Measurements from ENCODE around the gene TCERG1. TPM values are rescaled to one million over a fixed set of nuclear protein-coding genes. Genes with fewer than 3 reads are reported as not detected.

The TCERG1 gene
- total RNA-seq, 1 experiment from 2014 or later = 144 TPM

GRCh38 chr5:146441896-146442295, 5.2 kb upstream of the TCERG1 start:
- no peak overlapping the region for H2AFZ ChIP-seq (ENCODE audit: low read length)
- no peaks in the 10 kb centered on the region for H3K9me2 ChIP-seq (replicated peaks; ENCODE audit: insufficient read depth, low read length)
- no peak for DNase-seq
- H3K4me3 ChIP-seq (ENCODE audit: low read length) = no peak overlapping the region
- H3K27me3 ChIP-seq (ENCODE audit: low read length) = no peaks in the 10 kb centered on the region
- no peaks in the 10 kb centered on the region for H4K20me1 ChIP-seq (ENCODE audit: insufficient read depth, low read depth, low read length)
- H3K9me3 ChIP-seq (ENCODE audit: low read length) = no peaks in the 10 kb centered on the region
- no peaks in the 10 kb centered on the region for H3K36me3 ChIP-seq (ENCODE audit: insufficient read depth, low read length)
- H3K79me2 ChIP-seq (ENCODE audit: low read length) = no peaks in the 10 kb centered on the region
- H3K4me2 ChIP-seq (ENCODE audit: low read depth, low read length, poor library complexity, severe bottlenecking) = no peak overlapping the region
- H3K9ac ChIP-seq (ENCODE audit: low read length) = no peak overlapping the region
- H3K4me1 ChIP-seq (ENCODE audit: low read length) = no peaks in the 10 kb centered on the region
- H3K27ac ChIP-seq (ENCODE audit: low read length) = no peak overlapping the region

DNA sequence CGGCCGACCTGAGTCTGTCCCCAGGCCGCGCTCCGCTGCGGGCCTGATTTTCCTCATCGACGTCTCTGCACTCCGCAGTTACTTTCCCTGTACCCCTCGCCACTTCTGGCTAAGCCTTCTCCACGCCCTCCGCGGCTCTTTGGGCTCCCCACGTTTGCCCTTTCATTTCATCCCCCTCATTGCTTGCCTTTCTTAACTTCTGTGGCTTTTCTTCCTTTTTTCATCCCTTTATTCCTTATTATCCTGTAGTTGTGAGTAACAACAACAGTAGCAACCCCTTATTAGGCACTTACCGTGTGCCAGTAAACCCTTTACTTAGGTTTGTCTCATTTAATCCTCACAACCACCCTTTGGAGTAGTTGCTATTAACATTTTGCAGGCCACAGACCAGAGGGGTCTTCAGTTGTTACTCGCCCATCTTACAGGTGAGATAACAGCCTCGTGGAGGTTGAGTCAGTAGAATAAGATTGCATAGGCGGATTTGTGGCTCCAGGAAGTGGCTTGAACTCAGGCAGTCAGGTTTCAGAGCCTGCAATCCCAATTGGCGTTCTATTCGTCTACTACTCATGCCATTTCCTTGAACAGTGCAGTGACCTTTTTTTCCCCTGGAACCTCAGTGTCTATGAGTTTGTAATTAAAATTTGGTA, 724 bp downstream of the TCERG1 start:
- H2AFZ ChIP-seq (ENCODE audit: low read length) = peak overlapping the region; percentile 15; the same call in 1 of the 2 replicates

GRCh38 chr5:146448783-146449519, 1.8 kb downstream of the TCERG1 start:
- no peaks in the 10 kb centered on the region for H3K9me3 ChIP-seq (ENCODE audit: low read length)
- peak overlapping the region; percentile 86 for H3K27ac ChIP-seq (ENCODE audit: low read length)
- no peaks in the 10 kb centered on the region for H3K9me2 ChIP-seq (replicated peaks; ENCODE audit: insufficient read depth, low read length)
- H4K20me1 ChIP-seq (ENCODE audit: insufficient read depth, low read depth, low read length) = peaks cover 55% of the 10 kb centered on the region
- peak; percentile 55 for DNase-seq
- no peaks in the 10 kb centered on the region; the same call in 1 of the 2 replicates for H3K36me3 ChIP-seq (ENCODE audit: insufficient read depth, low read length)
- H3K27me3 ChIP-seq (ENCODE audit: low read length) = no peaks in the 10 kb centered on the region
- peaks cover 68% of the 10 kb centered on the region for H3K79me2 ChIP-seq (ENCODE audit: low read length)
- peak overlapping the region; percentile 97 for H3K4me3 ChIP-seq (ENCODE audit: low read length)
- peak overlapping the region; percentile 99 for H3K9ac ChIP-seq (ENCODE audit: low read length)
- H3K4me1 ChIP-seq (ENCODE audit: low read length) = peaks cover 26% of the 10 kb centered on the region
- H2AFZ ChIP-seq (ENCODE audit: low read length) = no peak overlapping the region
- H3K4me2 ChIP-seq (ENCODE audit: low read depth, low read length, poor library complexity, severe bottlenecking) = peak overlapping the region; percentile 77

More for the DNA sequence above, 724 bp downstream of the TCERG1 start:
- Histone ChIP-seq H3K36me3 (ENCODE audit: insufficient read depth, low read length) (no peaks in the 10 kb centered on the region), H3K4me2 (ENCODE audit: low read depth, low read length, poor library complexity, severe bottlenecking) (peak overlapping the region; percentile 77), H3K4me1 (ENCODE audit: low read length) (peaks cover 26% of the 10 kb centered on the region), H3K27ac (ENCODE audit: low read length) (peak overlapping the region; percentile 86), H4K20me1 (ENCODE audit: insufficient read depth, low read depth, low read length) (peaks cover 44% of the 10 kb centered on the region), H3K79me2 (ENCODE audit: low read length) (peaks cover 57% of the 10 kb centered on the region), H3K9me3 (ENCODE audit: low read length) (no peaks in the 10 kb centered on the region), H3K9me2 (replicated peaks; ENCODE audit: insufficient read depth, low read length) (no peaks in the 10 kb centered on the region), H3K4me3 (ENCODE audit: low read length) (peak overlapping the region; percentile 97), H3K27me3 (ENCODE audit: low read length) (no peaks in the 10 kb centered on the region), H3K9ac (ENCODE audit: low read length) (peak overlapping the region; percentile 99)
- peak; percentile 84 for DNase-seq

DNA sequence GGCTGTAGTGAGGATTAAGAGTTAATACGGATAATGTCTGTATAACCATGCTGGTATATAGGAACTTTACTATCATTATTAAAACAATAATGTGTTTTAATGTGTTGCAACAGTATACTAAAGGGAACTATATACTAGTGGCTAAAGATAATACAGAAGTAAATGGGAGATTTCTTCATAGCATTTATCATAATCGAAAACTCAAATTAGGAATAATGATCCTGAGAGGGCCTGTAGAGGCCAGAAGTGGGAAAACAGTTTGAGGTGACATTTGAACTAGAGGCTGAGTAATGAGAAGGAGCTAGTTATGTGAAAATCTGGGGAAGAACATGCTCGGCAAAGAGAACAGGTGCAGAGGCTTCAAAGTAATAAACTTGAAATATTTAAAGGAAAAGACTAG, 2.9 kb downstream of the TCERG1 start:
- H3K9me3 ChIP-seq (ENCODE audit: low read length) = no peaks in the 10 kb centered on the region
- H3K27me3 ChIP-seq (ENCODE audit: low read length) = no peaks in the 10 kb centered on the region
- H3K79me2 ChIP-seq (ENCODE audit: low read length) = peaks cover 78% of the 10 kb centered on the region
- peaks cover 66% of the 10 kb centered on the region for H4K20me1 ChIP-seq (ENCODE audit: insufficient read depth, low read depth, low read length)
- H3K4me1 ChIP-seq (ENCODE audit: low read length) = peaks cover 26% of the 10 kb centered on the region
- H3K36me3 ChIP-seq (ENCODE audit: insufficient read depth, low read length) = peaks cover 10% of the 10 kb centered on the region
- 0 out of 2 replicates have a peak overlapping the region, but pooled peaks have one; percentile 99 for H3K9ac ChIP-seq (ENCODE audit: low read length)
- H3K9me2 ChIP-seq (replicated peaks; ENCODE audit: insufficient read depth, low read length) = no peaks in the 10 kb centered on the region
- H3K4me2 ChIP-seq (ENCODE audit: low read depth, low read length, poor library complexity, severe bottlenecking) = peak overlapping the region; percentile 77
- no peak for DNase-seq
- H2AFZ ChIP-seq (ENCODE audit: low read length) = no peak overlapping the region
- peak overlapping the region; percentile 97 for H3K4me3 ChIP-seq (ENCODE audit: low read length)
- H3K27ac ChIP-seq (ENCODE audit: low read length) = peak overlapping the region; percentile 86; the same call in 1 of the 2 replicates

GRCh38 chr5:146451411-146451810, 4.3 kb downstream of the TCERG1 start:
- Histone ChIP-seq H3K79me2 (ENCODE audit: low read length) (peaks cover 93% of the 10 kb centered on the region), H3K4me2 (ENCODE audit: low read depth, low read length, poor library complexity, severe bottlenecking) (no peak overlapping the region)

DNA sequence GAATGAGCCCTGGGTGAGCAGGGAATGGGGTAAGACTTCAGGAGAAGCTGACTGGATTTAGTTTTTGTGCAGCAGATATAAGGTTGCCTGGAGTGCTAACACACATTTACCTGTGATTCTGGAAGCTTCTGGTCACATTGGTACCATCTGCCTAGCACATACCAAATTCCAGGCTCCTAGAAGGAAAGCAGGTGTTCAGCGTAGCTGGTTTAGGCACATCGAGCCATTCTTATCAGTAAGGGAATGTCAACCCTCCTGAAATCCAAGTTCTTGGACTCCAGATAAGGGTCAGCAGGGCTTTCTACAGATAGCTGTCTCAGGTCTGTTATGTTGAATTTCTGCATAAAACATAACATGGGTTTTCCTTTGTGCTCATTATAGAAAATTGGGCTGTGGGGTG, 10.3 kb downstream of the TCERG1 start:
- H3K27me3 ChIP-seq (ENCODE audit: low read length) = no peaks in the 10 kb centered on the region
- DNase-seq = no peak
- no peak overlapping the region for H3K9ac ChIP-seq (ENCODE audit: low read length)
- H3K4me3 ChIP-seq (ENCODE audit: low read length) = no peak overlapping the region
- H3K4me1 ChIP-seq (ENCODE audit: low read length) = no peaks in the 10 kb centered on the region
- H3K9me2 ChIP-seq (replicated peaks; ENCODE audit: insufficient read depth, low read length) = no peaks in the 10 kb centered on the region
- peaks cover 61% of the 10 kb centered on the region for H3K36me3 ChIP-seq (ENCODE audit: insufficient read depth, low read length)
- no peak overlapping the region for H3K4me2 ChIP-seq (ENCODE audit: low read depth, low read length, poor library complexity, severe bottlenecking)
- peaks cover 97% of the 10 kb centered on the region for H3K79me2 ChIP-seq (ENCODE audit: low read length)
- no peaks in the 10 kb centered on the region for H3K9me3 ChIP-seq (ENCODE audit: low read length)
- peaks cover 50% of the 10 kb centered on the region for H4K20me1 ChIP-seq (ENCODE audit: insufficient read depth, low read depth, low read length)
- H2AFZ ChIP-seq (ENCODE audit: low read length) = no peak overlapping the region
- no peak overlapping the region for H3K27ac ChIP-seq (ENCODE audit: low read length)

More at GRCh38 chr5:146451411-146451810, 4.3 kb downstream of the TCERG1 start:
- no peaks in the 10 kb centered on the region for H3K9me3 ChIP-seq (ENCODE audit: low read length)
- H3K36me3 ChIP-seq (ENCODE audit: insufficient read depth, low read length) = peaks cover 23% of the 10 kb centered on the region
- no peak overlapping the region for H3K27ac ChIP-seq (ENCODE audit: low read length)
- no peak overlapping the region for H3K9ac ChIP-seq (ENCODE audit: low read length)
- DNase-seq = no peak
- H4K20me1 ChIP-seq (ENCODE audit: insufficient read depth, low read depth, low read length) = peaks cover 72% of the 10 kb centered on the region
- H3K4me1 ChIP-seq (ENCODE audit: low read length) = peaks cover 26% of the 10 kb centered on the region
- H3K4me3 ChIP-seq (ENCODE audit: low read length) = no peak overlapping the region
- H3K27me3 ChIP-seq (ENCODE audit: low read length) = no peaks in the 10 kb centered on the region
- no peak overlapping the region for H2AFZ ChIP-seq (ENCODE audit: low read length)
- H3K9me2 ChIP-seq (replicated peaks; ENCODE audit: insufficient read depth, low read length) = no peaks in the 10 kb centered on the region

DNA sequence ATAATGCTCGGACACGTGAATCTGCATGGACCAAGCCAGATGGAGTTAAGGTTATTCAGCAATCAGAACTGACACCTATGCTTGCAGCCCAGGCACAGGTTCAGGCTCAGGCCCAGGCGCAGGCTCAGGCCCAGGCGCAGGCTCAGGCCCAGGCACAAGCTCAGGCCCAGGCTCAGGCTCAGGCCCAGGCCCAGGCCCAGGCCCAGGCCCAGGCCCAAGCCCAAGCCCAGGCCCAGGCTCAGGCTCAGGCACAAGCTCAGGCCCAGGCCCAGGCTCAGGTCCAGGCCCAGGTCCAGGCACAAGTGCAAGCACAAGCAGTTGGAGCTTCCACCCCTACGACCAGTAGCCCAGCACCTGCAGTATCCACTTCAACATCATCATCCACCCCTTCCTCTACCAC, 11.8 kb downstream of the TCERG1 start:
- H3K27me3 ChIP-seq (ENCODE audit: low read length) = no peaks in the 10 kb centered on the region
- H3K4me2 ChIP-seq (ENCODE audit: low read depth, low read length, poor library complexity, severe bottlenecking) = no peak overlapping the region
- no peak for DNase-seq
- H3K4me3 ChIP-seq (ENCODE audit: low read length) = no peak overlapping the region
- no peaks in the 10 kb centered on the region for H3K9me3 ChIP-seq (ENCODE audit: low read length)
- H3K9me2 ChIP-seq (replicated peaks; ENCODE audit: insufficient read depth, low read length) = no peaks in the 10 kb centered on the region
- H3K4me1 ChIP-seq (ENCODE audit: low read length) = no peaks in the 10 kb centered on the region
- H3K36me3 ChIP-seq (ENCODE audit: insufficient read depth, low read length) = peaks cover 75% of the 10 kb centered on the region
- no peak overlapping the region for H2AFZ ChIP-seq (ENCODE audit: low read length)
- H3K27ac ChIP-seq (ENCODE audit: low read length) = no peak overlapping the region
- H3K79me2 ChIP-seq (ENCODE audit: low read length) = peaks cover 97% of the 10 kb centered on the region
- peaks cover 38% of the 10 kb centered on the region for H4K20me1 ChIP-seq (ENCODE audit: insufficient read depth, low read depth, low read length)
- H3K9ac ChIP-seq (ENCODE audit: low read length) = no peak overlapping the region

DNA sequence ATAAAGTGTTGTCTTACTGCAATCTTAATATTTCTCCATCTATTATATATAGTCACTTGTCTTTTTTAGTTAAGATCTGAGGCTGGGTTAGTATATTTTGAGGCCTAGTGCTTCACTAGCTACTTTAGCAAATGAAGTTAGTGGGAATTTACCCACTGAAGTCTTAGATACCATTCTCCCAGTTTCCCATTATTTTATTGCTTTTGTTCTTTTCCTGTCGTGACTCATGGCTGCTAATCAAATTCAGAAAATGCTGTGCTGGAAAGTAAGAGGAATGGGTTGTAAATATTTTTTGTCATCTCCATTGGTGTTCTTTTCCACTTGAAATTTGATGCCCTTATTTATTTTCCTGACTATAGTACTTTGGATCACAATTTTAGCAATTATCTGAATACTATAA, 14.2 kb downstream of the TCERG1 start:
- Histone ChIP-seq H3K9ac (ENCODE audit: low read length) (no peak overlapping the region), H3K27me3 (ENCODE audit: low read length) (no peaks in the 10 kb centered on the region), H3K4me3 (ENCODE audit: low read length) (no peak overlapping the region), H3K27ac (ENCODE audit: low read length) (no peak overlapping the region), H3K9me3 (ENCODE audit: low read length) (no peaks in the 10 kb centered on the region), H3K36me3 (ENCODE audit: insufficient read depth, low read length) (peaks cover 70% of the 10 kb centered on the region), H2AFZ (ENCODE audit: low read length) (no peak overlapping the region), H3K4me2 (ENCODE audit: low read depth, low read length, poor library complexity, severe bottlenecking) (no peak overlapping the region), H3K9me2 (replicated peaks; ENCODE audit: insufficient read depth, low read length) (no peaks in the 10 kb centered on the region), H3K4me1 (ENCODE audit: low read length) (no peaks in the 10 kb centered on the region), H3K79me2 (ENCODE audit: low read length) (peaks cover 96% of the 10 kb centered on the region), H4K20me1 (ENCODE audit: insufficient read depth, low read depth, low read length) (peaks cover 37% of the 10 kb centered on the region)
- DNase-seq = no peak
